OCI-LY1 (cell line): Measurements from ENCODE around the gene LTBP1.

Experiments used
- H2AFZ ChIP-seq: fragments of 200-600 bp; sonication (generic), shearing (Covaris generic); 2 replicates; pipeline ENCODE4 v1.6.0; 2014; ENCODE audit warnings: antibody characterized with exemption, mild to moderate bottlenecking, low read length
- H3F3A ChIP-seq: fragments of 200-600 bp; sonication (generic), shearing (Covaris generic); 2 replicates; pipeline ENCODE4 v1.6.0; 2014; ENCODE audit warnings: mild to moderate bottlenecking, antibody characterized with exemption, low read length, moderate library complexity; ENCODE audit not compliant: insufficient read depth
- H3K27ac ChIP-seq: fragments of 200-600 bp; sonication (generic); 2 replicates; pipeline ENCODE4 v1.5.1; 2014; ENCODE audit warnings: low read length, mixed run types, mild to moderate bottlenecking, low read depth; ENCODE audit not compliant: poor library complexity, severe bottlenecking
- H3K27me3 ChIP-seq: fragments of 200-600 bp; sonication (generic); 2 replicates; pipeline ENCODE4 v1.6.0; 2014; ENCODE audit warnings: antibody characterized with exemption, mild to moderate bottlenecking, low read length, moderate library complexity; ENCODE audit not compliant: insufficient read depth
- H3K36me3 ChIP-seq: fragments of 200-600 bp; sonication (generic); 2 replicates; pipeline ENCODE4 v1.6.1; 2014; ENCODE audit warnings: mild to moderate bottlenecking, antibody characterized with exemption, low read length, moderate library complexity, mixed read lengths; ENCODE audit not compliant: insufficient read depth
- H3K4me1 ChIP-seq: fragments of 200-600 bp; sonication (generic); 2 replicates; pipeline ENCODE4 v1.5.1; 2014; ENCODE audit warnings: mild to moderate bottlenecking, low read length, moderate library complexity; ENCODE audit not compliant: insufficient read depth, severe bottlenecking
- H3K4me2 ChIP-seq: fragments of 200-600 bp; sonication (generic), shearing (Covaris generic); 2 replicates; pipeline ENCODE4 v1.6.1; 2014; ENCODE audit warnings: low read length
- H3K4me3 ChIP-seq: fragments of 200-600 bp; sonication (generic); 2 replicates; pipeline ENCODE4 v1.5.1; 2014; ENCODE audit warnings: low read length, low read depth, mild to moderate bottlenecking, mixed read lengths; ENCODE audit not compliant: poor library complexity, severe bottlenecking
- H3K79me2 ChIP-seq: fragments of 200-600 bp; shearing (Covaris generic); 2 replicates; pipeline ENCODE4 v1.6.1; 2016; ENCODE audit warnings: mixed run types, low read length, mixed read lengths; ENCODE audit not compliant: insufficient read depth
- H3K9ac ChIP-seq: fragments of 200-600 bp; sonication (generic), shearing (Covaris generic); 2 replicates; pipeline ENCODE4 v1.6.1; 2014; ENCODE audit warnings: mild to moderate bottlenecking, low read length, mixed read lengths
- H3K9me2 ChIP-seq: fragments of 200-600 bp; sonication (generic), shearing (Covaris generic); 2 replicates; pipeline ENCODE4 v1.6.1; 2014; ENCODE audit warnings: low read depth, mild to moderate bottlenecking, low read length, mixed read lengths
- H3K9me3 ChIP-seq: fragments of 200-600 bp; shearing (Covaris generic); 2 replicates; pipeline ENCODE4 v1.6.1; 2014; ENCODE audit warnings: low read length, mixed read lengths
- H4K20me1 ChIP-seq: fragments of 200-600 bp; sonication (generic), shearing (Covaris generic); 2 replicates; pipeline ENCODE4 v1.6.0; 2016; ENCODE audit warnings: mild to moderate bottlenecking, low read length; ENCODE audit not compliant: insufficient read depth
- EZH2 ChIP-seq: fragments of 200-600 bp; sonication (generic), shearing (Covaris generic); IDR thresholded peaks from 2 replicates; pipeline ENCODE4 v1.8.0; 2017; ENCODE audit warnings: borderline replicate concordance, mixed run types, mild to moderate bottlenecking, antibody characterized with exemption, low read length, moderate library complexity, mixed read lengths
- TF ChIP-seq, protein P1 (sequence below): fragments of 200-600 bp; sonication (generic), shearing (Covaris generic); IDR thresholded peaks from 2 replicates; pipeline ENCODE4 v1.5.1; 2017; ENCODE audit warnings: mild to moderate bottlenecking, antibody characterized with exemption, low read length, moderate library complexity, mixed read lengths

Gene LTBP1

DNA sequence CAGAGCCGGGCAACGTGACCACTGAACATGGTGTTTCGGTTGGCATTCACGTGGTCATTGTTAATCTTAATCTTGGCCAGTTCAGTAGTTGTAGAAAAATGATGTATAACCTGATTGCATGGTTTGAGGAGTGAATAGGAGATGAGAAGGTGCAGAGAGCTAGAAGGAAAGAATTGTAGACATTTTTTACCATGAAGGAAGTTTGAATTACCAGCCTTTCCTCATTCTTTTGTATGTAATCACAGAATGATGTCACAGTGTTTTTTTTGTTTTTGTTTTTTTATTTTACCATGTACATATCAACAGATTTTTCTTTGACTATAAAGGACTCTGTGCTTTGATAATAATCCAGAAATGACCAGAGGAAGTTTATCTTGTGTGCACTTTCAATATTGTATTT, 126.3 kb downstream of the LTBP1 start:
- Histone ChIP-seq H3K27ac (peak overlapping the region; percentile 90), H2AFZ (no peak overlapping the region), H3K4me3 (no peak overlapping the region), H3K4me2 (no peak overlapping the region), H3K36me3 (peaks cover 26% of the 10 kb centered on the region; the same call in 1 of the 2 replicates), H3K9me2 (no peaks in the 10 kb centered on the region), H3K9me3 (no peaks in the 10 kb centered on the region), H3K9ac (no peak overlapping the region), H4K20me1 (no peaks in the 10 kb centered on the region), H3K79me2 (0 out of 2 replicates have a peak, but pooled peaks cover 9% of the 10 kb centered on the region), H3K4me1 (peaks cover 99% of the 10 kb centered on the region), H3F3A (no peaks in the 10 kb centered on the region), H3K27me3 (no peaks in the 10 kb centered on the region)
- no peak for TF ChIP-seq EZH2
- TF ChIP-seq, protein P1, sequence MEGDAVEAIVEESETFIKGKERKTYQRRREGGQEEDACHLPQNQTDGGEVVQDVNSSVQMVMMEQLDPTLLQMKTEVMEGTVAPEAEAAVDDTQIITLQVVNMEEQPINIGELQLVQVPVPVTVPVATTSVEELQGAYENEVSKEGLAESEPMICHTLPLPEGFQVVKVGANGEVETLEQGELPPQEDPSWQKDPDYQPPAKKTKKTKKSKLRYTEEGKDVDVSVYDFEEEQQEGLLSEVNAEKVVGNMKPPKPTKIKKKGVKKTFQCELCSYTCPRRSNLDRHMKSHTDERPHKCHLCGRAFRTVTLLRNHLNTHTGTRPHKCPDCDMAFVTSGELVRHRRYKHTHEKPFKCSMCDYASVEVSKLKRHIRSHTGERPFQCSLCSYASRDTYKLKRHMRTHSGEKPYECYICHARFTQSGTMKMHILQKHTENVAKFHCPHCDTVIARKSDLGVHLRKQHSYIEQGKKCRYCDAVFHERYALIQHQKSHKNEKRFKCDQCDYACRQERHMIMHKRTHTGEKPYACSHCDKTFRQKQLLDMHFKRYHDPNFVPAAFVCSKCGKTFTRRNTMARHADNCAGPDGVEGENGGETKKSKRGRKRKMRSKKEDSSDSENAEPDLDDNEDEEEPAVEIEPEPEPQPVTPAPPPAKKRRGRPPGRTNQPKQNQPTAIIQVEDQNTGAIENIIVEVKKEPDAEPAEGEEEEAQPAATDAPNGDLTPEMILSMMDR, result no peak

DNA sequence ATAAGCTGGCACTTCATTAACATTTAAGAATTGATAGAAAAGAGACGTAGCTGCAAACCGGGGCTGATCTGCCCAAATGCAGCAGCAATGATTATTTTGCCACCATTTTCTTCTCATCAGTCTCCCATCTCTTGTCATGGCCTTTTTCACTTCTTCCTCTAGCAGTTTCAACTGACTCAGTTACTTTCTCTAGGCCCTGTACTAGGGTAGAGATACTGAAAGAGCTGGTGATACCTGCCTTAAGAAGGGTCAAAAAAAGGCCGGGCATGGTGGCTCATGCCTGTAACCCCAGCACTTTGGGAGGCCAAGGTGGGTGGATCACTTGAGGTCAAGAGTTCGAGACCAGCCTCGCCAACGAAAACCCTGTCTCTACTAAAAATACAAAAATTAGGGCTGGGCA, 127.4 kb downstream of the LTBP1 start:
- H3K9me2 ChIP-seq, result no peaks in the 10 kb centered on the region
- no peaks in the 10 kb centered on the region for H4K20me1 ChIP-seq
- TF ChIP-seq EZH2, result no peak
- TF ChIP-seq, protein P1, result no peak
- H3K4me2 ChIP-seq, result no peak overlapping the region
- H3K36me3 ChIP-seq, result peaks cover 34% of the 10 kb centered on the region
- H3K9ac ChIP-seq, result no peak overlapping the region
- no peaks in the 10 kb centered on the region for H3K9me3 ChIP-seq
- H3K27me3 ChIP-seq, result no peaks in the 10 kb centered on the region
- peaks cover 99% of the 10 kb centered on the region for H3K4me1 ChIP-seq
- H3K4me3 ChIP-seq, result no peak overlapping the region
- peak overlapping the region; percentile 90 for H3K27ac ChIP-seq
- no peak overlapping the region for H2AFZ ChIP-seq
- H3K79me2 ChIP-seq, result peaks cover 10% of the 10 kb centered on the region; the same call in 1 of the 2 replicates
- no peaks in the 10 kb centered on the region for H3F3A ChIP-seq

DNA sequence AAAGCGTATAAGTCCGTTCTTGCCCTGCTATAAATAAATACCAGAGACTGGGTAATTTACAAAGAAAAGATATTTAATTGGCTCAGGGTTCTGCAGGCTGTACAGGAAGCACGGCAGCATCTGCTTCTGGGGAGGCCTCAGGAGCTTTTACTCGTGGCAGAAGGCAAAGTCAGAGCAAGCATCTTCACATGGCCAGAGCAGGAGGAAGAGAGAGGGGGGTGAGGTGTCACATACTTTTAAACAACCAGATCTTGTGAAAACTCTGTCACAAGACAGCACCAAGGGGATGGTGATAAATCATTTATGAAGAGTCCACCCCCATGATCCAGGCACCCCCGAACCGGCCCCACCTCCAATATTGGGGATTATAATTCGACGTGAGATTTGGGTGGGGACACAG, 130.6 kb downstream of the LTBP1 start:
- H3K27ac ChIP-seq, result peak overlapping the region; percentile 90
- peaks cover 30% of the 10 kb centered on the region for H3K36me3 ChIP-seq
- peaks cover 10% of the 10 kb centered on the region; the same call in 1 of the 2 replicates for H3K79me2 ChIP-seq
- H3K9ac ChIP-seq, result peak overlapping the region; percentile 40; the same call in 1 of the 2 replicates
- peaks cover 6% of the 10 kb centered on the region; the same call in 1 of the 2 replicates for H3F3A ChIP-seq
- H2AFZ ChIP-seq, result no peak overlapping the region
- peak overlapping the region; percentile 51 for H3K4me2 ChIP-seq
- TF ChIP-seq, protein P1, result no peak
- TF ChIP-seq EZH2, result no peak
- H3K4me3 ChIP-seq, result peak overlapping the region; percentile 22
- H4K20me1 ChIP-seq, result no peaks in the 10 kb centered on the region
- H3K27me3 ChIP-seq, result no peaks in the 10 kb centered on the region
- H3K9me2 ChIP-seq, result no peaks in the 10 kb centered on the region
- peaks cover 99% of the 10 kb centered on the region for H3K4me1 ChIP-seq
- H3K9me3 ChIP-seq, result no peaks in the 10 kb centered on the region
